K562 treated with DMSO at 1 percent for 12 hours (cell line): ENCODE results near the gene TTC5. TPM values are rescaled to one million over a fixed set of nuclear protein-coding genes. Genes with fewer than 3 reads are reported as not detected.

Source experiments
- total RNA-seq: library from RNA; unstranded; fragments of 300-600 nt; gene quantifications from 2 replicates; pipeline ENCODE4 v1.2.3, GENCODE V29; 2022; ENCODE audit not compliant: insufficient read depth

The TTC5 gene
- 3.8 and 6.4 TPM in 2 replicates for total RNA-seq

DNA sequence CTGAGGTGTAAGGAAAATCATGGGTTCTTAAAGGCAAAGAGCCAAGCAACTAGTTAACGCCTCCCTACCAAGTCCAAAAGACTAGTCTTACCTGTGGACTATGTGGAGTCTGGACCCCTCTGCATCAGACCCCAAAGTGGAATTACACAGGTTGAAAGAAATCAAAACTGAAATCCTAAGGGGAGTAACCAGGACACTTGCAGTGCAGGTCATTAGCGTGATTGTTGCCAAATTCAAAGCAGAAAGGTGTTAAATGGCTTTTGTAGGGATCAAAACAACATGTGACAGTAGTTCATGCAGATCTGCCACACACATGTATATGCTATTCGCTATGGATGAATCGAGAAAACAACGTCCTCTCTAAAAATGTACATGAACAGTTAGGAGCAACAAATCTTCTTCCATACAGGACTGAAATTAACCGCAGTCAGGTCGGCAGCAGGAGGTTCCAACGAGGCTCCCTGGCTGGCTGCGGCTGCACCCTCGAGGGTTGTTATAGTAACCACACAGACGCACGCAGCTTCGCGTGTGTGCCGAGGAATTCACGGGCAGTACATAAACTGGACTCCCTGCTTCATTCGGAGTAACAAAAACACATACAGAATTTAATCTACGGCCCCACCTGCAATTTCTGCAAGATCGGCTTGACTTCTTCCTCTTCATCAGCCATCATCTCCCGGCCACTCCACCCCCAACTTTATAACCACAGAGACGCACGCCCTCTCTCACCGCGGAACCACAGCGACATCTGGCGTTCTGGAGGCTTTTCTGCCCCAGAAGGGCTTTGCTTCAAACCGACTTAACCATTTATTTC, at the start of gene TTC5:
TTC5 (minus strand) TSS at position 687 of the 814 bp plus-strand sequence; CDS start at position 673, 14 bp downstream.

GRCh38 chr14:20343092-20343861, 37.5 kb upstream of the TTC5 start, which contains the start of gene PARP2:
Gene PARP2 (plus strand): TSS chr14:20343635. CDS start chr14:20343642, 7 bp downstream.

DNA sequence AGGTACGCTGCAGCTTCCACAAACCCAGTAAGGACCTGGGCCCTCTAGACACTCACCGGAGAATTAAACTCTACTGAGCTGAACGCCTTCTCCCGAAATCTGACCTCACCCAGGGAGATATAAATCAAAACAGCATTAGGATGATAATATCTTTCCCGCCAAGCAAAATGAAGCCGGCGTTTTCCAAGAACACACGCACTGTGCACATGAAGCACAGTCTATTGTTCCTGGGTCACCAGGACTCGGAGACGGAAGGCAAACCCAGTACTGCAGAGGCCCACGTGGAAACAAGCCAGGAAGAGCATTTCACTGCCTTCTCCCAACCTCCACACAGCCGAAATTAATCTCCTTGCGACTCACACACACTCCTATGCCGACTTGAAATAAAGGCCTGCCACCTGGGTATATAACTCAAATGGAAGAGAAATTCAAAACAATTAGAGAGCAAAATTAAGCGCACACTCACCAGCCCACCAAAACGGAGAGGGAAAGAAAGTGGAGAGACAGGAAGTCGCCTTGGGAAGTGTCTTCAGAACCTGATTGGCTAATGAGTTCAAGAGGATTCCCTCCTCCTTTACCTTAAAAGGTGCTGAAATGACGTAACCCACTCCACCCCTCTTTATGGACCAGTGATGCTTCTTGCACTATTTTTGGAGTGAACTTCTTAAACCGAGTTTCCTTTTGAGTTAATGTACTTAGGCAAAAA, 27.2 kb upstream of the TTC5 start, which contains the start of gene CCNB1IP1:
CCNB1IP1 (minus strand) TSS at position 492 of the 706 bp plus-strand sequence. CDS start 16,756 bp downstream, outside the sequence.

Other genes with a start within 250 kb of the TTC5 start
- not detected in 2 replicates for gene OR4L1, start 245.9 kb downstream of the TTC5 start, total RNA-seq
- not detected in 2 replicates for gene OR4K17, start 195.2 kb downstream of the TTC5 start, total RNA-seq
- not detected in 2 replicates for gene OR4N5, start 167.1 kb downstream of the TTC5 start, total RNA-seq
- gene OR11G2, start 115.1 kb downstream of the TTC5 start, total RNA-seq = not detected in 2 replicates
- gene OR11H6, start 82.2 kb downstream of the TTC5 start, total RNA-seq = not detected in 2 replicates
- gene OR11H7, start 77.0 kb downstream of the TTC5 start, total RNA-seq = not detected in 2 replicates
- not detected in 2 replicates for gene OR11H4, start 66.7 kb downstream of the TTC5 start, total RNA-seq
- 88.9 and 90.5 TPM in 2 replicates for gene CCNB1IP1, start 27.3 kb upstream of the TTC5 start, total RNA-seq
- 16.7 and 36.5 TPM in 2 replicates for gene PARP2, start 37.7 kb upstream of the TTC5 start, total RNA-seq
- gene TEP1, start 107.5 kb upstream of the TTC5 start, total RNA-seq = 6.8 and 28.8 TPM in 2 replicates
- gene KLHL33, start 130.2 kb upstream of the TTC5 start, total RNA-seq = 0.10 TPM in 1 of 2 replicates, not detected in the other
- 41.8 and 42.2 TPM in 2 replicates for gene OSGEP, start 148.9 kb upstream of the TTC5 start, total RNA-seq
- gene APEX1, start 149.3 kb upstream of the TTC5 start, total RNA-seq = 116 and 133 TPM in 2 replicates
- gene PIP4P1, start 155.5 kb upstream of the TTC5 start, total RNA-seq = 25.8 and 27.5 TPM in 2 replicates
- gene PNP, start 163.5 kb upstream of the TTC5 start, total RNA-seq = 73.6 and 78.8 TPM in 2 replicates
- gene RNASE10, start 199.6 kb upstream of the TTC5 start, total RNA-seq = not detected in 2 replicates